HG02588 (cell line): Measurements from ENCODE around the gene ADAM12.
"Not testable (repeated sequence)": the region's sequence is repeated elsewhere in the genome, so short reads cannot be mapped to it uniquely, and the experiment has no call there.

Experiments
- ATAC-seq: cut with Tn5 transposase; IDR thresholded peaks from one replicate; pipeline ENCODE4 v1.9.1; 2021; ENCODE audit warnings: mild to moderate bottlenecking, moderate library complexity; ENCODE audit not compliant: unreplicated experiment

ADAM12 gene

GRCh38 chr10:126191192-126191591 lies 197.1 kb downstream of the ADAM12 start:
- no peak for ATAC-seq

GRCh38 chr10:126188679-126189200 lies 199.5 kb downstream of the ADAM12 start:
- ATAC-seq: no peak

GRCh38 chr10:126187399-126187798 lies 200.9 kb downstream of the ADAM12 start:
- no peak for ATAC-seq

- no peak for ATAC-seq
These were observed 201.5 kb downstream of the ADAM12 start for GRCh38 chr10:126186766-126187165.

GRCh38 chr10:126185676-126186447 lies 202.4 kb downstream of the ADAM12 start:
- no peak for ATAC-seq

GRCh38 chr10:126181626-126182025 lies 206.7 kb downstream of the ADAM12 start:
- ATAC-seq: no peak

- ATAC-seq: no peak
These were observed 208.6 kb downstream of the ADAM12 start for GRCh38 chr10:126179637-126180036.

- ATAC-seq: no peak
These were observed 210.8 kb downstream of the ADAM12 start for GRCh38 chr10:126177417-126178030.

GRCh38 chr10:126175641-126176262 lies 212.5 kb downstream of the ADAM12 start:
- ATAC-seq: no peak

- not testable (repeated sequence) for ATAC-seq
These were observed 215.5 kb downstream of the ADAM12 start for GRCh38 chr10:126172755-126173154.

- ATAC-seq: no peak
These were observed 216.7 kb downstream of the ADAM12 start for GRCh38 chr10:126171555-126171954.

GRCh38 chr10:126170776-126171175 lies 217.5 kb downstream of the ADAM12 start:
- no peak for ATAC-seq

GRCh38 chr10:126170371-126170770 lies 217.9 kb downstream of the ADAM12 start:
- no peak for ATAC-seq

- ATAC-seq: no peak
These were observed 218.4 kb downstream of the ADAM12 start for GRCh38 chr10:126169899-126170298.

GRCh38 chr10:126166797-126167196 lies 221.5 kb downstream of the ADAM12 start:
- ATAC-seq: no peak

- ATAC-seq: no peak
These were observed 222.4 kb downstream of the ADAM12 start for GRCh38 chr10:126165874-126166273.

- no peak for ATAC-seq
These were observed 224.8 kb downstream of the ADAM12 start for GRCh38 chr10:126163506-126163905.

- ATAC-seq: no peak
These were observed 226.6 kb downstream of the ADAM12 start for GRCh38 chr10:126161691-126162090.

- no peak for ATAC-seq
These were observed 227.2 kb downstream of the ADAM12 start for GRCh38 chr10:126160971-126161630.

- ATAC-seq: no peak
These were observed 227.7 kb downstream of the ADAM12 start for GRCh38 chr10:126160571-126160970.
